Kidney epithelial cell (primary cell): Measurements from ENCODE around the gene RNASE7. TPM values are rescaled to one million over a fixed set of nuclear protein-coding genes. Genes with fewer than 3 reads are reported as not detected.

Experiments used
- DNase-seq: peaks from one replicate; pipeline ENCODE4 v3.0.0-alpha.2; 2010; ENCODE audit warnings: low read depth
- H3K27me3 ChIP-seq: 2 replicates; pipeline ENCODE4 v1.6.0; 2011; ENCODE audit warnings: low read length; ENCODE audit not compliant: control insufficient read depth, insufficient read depth
- H3K36me3 ChIP-seq: 2 replicates; pipeline ENCODE4 v1.5.1; 2011; ENCODE audit warnings: low read length; ENCODE audit not compliant: control insufficient read depth, insufficient read depth
- H3K4me3 ChIP-seq: 2 replicates; pipeline ENCODE4 v1.5.1; 2011; ENCODE audit warnings: low read depth, mild to moderate bottlenecking, control low read depth, low read length
- CTCF ChIP-seq: IDR thresholded peaks from 2 replicates; pipeline ENCODE4 v1.5.1; 2011; ENCODE audit warnings: mild to moderate bottlenecking, moderate library complexity, low read length, control low read depth, inconsistent platforms; ENCODE audit not compliant: insufficient read depth, poor library complexity, severe bottlenecking
- total RNA-seq: library from RNA; depleted of rRNA; stranded (reverse); fragments of >200 nt; gene quantifications from 2 replicates; pipeline ENCODE4 v1.2.3, GENCODE V29; 2015

Gene RNASE7
- total RNA-seq, 1 donor from 2014 or later, result not detected

- TF ChIP-seq CTCF, result no peak
- Histone ChIP-seq H3K4me3 (peak overlapping the region; percentile 43), H3K27me3 (peaks cover 30% of the 10 kb centered on the region), H3K36me3 (no peaks in the 10 kb centered on the region)
- no peak for DNase-seq
These were observed 18.2 kb upstream of the RNASE7 start for GRCh38 chr14:21023817-21024584.

- no peak for DNase-seq
- Histone ChIP-seq H3K4me3 (peak within 1 kb of the TSS; percentile 43), H3K36me3 (no peaks in the 10 kb centered on the region), H3K27me3 (peaks cover 30% of the 10 kb centered on the region)
- TF ChIP-seq CTCF, result no peak
These were observed 17.4 kb upstream of the RNASE7 start, which contains the start of gene NDRG2 for GRCh38 chr14:21024585-21025370. NDRG2 (minus strand) TSS chr14:21025061; CDS start chr14:21023315, 1,746 bp downstream.

- no peak for TF ChIP-seq CTCF
- no peak for DNase-seq
- Histone ChIP-seq H3K36me3 (no peaks in the 10 kb centered on the region), H3K4me3 (peak overlapping the region; percentile 43), H3K27me3 (peaks cover 30% of the 10 kb centered on the region)
These were observed 16.5 kb upstream of the RNASE7 start for GRCh38 chr14:21025371-21026273.

GRCh38 chr14:21026274-21026987 is 15.7 kb upstream of the RNASE7 start:
- Histone ChIP-seq H3K27me3 (peaks cover 30% of the 10 kb centered on the region), H3K36me3 (no peaks in the 10 kb centered on the region), H3K4me3 (no peak overlapping the region)
- no peak for DNase-seq
- no peak for TF ChIP-seq CTCF

- Histone ChIP-seq H3K36me3 (no peaks in the 10 kb centered on the region), H3K4me3 (no peak overlapping the region), H3K27me3 (peaks cover 33% of the 10 kb centered on the region)
- no peak for TF ChIP-seq CTCF
- no peak for DNase-seq
These were observed 15.2 kb upstream of the RNASE7 start for GRCh38 chr14:21026988-21027315.
